Measurements from ENCODE around the gene IL12RB1.

GRCh38 chr19:18099623-18099995 lies 12.9 kb upstream of the IL12RB1 start:
- TF ChIP-seq CTCF (IDR thresholded peaks at IDR 0.05; ENCODE audit: low read depth, low read length), result no peak
- TF ChIP-seq EZH2phosphoT487 (IDR thresholded peaks at IDR 0.05; ENCODE audit: low read depth), result no peak

Measured in OCI-LY3 (cell line).